ENCODE results near the gene HOXB3.

HOXB3 gene

GRCh38 chr17:48577330-48577945, 12.6 kb downstream of the HOXB3 start:
- no peak for TF ChIP-seq CTCF (IDR thresholded peaks at IDR 0.05; ENCODE audit: borderline replicate concordance, insufficient read depth, low read depth, low read length)
- peak overlapping the region; percentile 77 for H3K4me3 ChIP-seq (ENCODE audit: low read depth, low read length)

GRCh38 chr17:48576479-48577309, 13.3 kb downstream of the HOXB3 start:
- peak overlapping the region; percentile 77 for H3K4me3 ChIP-seq (ENCODE audit: low read depth, low read length)
- no peak for TF ChIP-seq CTCF (IDR thresholded peaks at IDR 0.05; ENCODE audit: borderline replicate concordance, insufficient read depth, low read depth, low read length)

GRCh38 chr17:48575673-48576478, 14.2 kb downstream of the HOXB3 start:
- no peak overlapping the region for H3K4me3 ChIP-seq (ENCODE audit: low read depth, low read length)
- TF ChIP-seq CTCF (IDR thresholded peaks at IDR 0.05; ENCODE audit: borderline replicate concordance, insufficient read depth, low read depth, low read length) = no peak

GRCh38 chr17:48575066-48575582, 14.9 kb downstream of the HOXB3 start:
- no peak overlapping the region for H3K4me3 ChIP-seq (ENCODE audit: low read depth, low read length)
- TF ChIP-seq CTCF (IDR thresholded peaks at IDR 0.05; ENCODE audit: borderline replicate concordance, insufficient read depth, low read depth, low read length) = no peak

- H3K4me3 ChIP-seq (ENCODE audit: low read depth, low read length) = no peak overlapping the region
- no peak for TF ChIP-seq CTCF (IDR thresholded peaks at IDR 0.05; ENCODE audit: borderline replicate concordance, insufficient read depth, low read depth, low read length)
Observed at GRCh38 chr17:48574505-48575065, 15.5 kb downstream of the HOXB3 start.

- no peak for TF ChIP-seq CTCF (IDR thresholded peaks at IDR 0.05; ENCODE audit: borderline replicate concordance, insufficient read depth, low read depth, low read length)
- no peak overlapping the region for H3K4me3 ChIP-seq (ENCODE audit: low read depth, low read length)
Observed at GRCh38 chr17:48571826-48572417, 18.1 kb downstream of the HOXB3 start.

Measured in GM12875 (cell line).